ENCODE data around the gene RFX2.
"Not testable (repeated sequence)": the region's sequence is repeated elsewhere in the genome, so short reads cannot be mapped to it uniquely, and the experiment has no call there.

The RFX2 gene

DNA sequence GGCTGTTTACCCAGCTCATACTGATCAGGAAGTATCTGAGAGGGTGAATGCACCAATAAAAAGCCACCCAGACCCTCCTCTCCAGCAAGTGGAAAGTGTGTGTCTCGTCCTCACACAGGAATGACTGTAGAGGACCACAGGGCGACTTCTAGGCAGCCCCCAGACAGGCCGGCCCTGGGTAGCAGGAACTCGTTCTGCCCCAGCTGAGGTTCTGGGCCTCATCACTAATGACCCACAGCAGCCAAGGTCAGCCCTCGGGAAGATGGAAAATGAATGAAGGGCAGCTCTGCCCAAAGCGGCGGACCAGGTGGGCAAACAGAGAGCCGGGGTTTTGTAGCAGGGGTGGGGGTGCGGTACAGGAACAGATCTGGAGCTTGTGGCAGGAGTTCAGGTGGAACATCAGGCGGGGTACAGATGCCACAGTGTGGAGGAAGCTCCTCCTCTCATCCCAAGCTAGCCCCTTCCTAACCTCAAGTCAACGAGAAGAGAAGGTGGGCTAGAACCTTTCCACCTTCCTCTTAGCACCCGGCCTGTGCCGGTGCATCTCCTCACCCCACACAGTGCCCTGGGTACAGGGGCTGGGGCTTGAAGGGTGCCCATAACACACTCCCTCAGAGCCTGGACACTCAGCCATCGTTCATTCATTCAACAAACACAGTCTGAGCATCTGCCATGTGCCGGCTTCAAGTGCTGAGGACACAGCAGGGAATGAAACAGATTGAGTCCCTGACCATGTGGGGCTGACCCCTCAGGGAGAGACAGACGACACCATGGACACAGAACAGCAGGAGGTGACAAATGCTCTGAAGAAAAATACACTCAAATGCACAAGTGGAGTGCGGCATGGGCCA, 36.2 kb downstream of the RFX2 start:
- DNase-seq, result no peak

DNA sequence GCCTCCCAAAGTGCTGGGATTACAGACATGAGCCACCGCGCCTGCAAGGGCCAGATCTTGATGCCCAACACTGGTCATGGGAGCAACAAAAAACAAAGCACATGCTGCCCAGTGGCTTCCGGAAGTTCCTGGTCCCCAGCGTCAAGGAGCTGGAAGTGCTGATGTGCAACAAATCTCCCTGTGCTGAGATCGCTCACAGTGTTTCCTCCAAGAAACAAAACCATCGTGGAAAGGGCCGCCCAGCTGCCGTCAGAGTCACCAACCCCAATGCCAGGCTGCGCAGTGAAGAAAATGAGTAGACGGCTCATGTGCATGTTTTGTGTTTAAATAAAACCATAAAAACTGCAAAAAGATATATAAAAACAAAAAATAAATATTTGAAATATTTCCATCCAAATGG, 37.1 kb downstream of the RFX2 start:
- DNase-seq, result not testable (repeated sequence)

DNA sequence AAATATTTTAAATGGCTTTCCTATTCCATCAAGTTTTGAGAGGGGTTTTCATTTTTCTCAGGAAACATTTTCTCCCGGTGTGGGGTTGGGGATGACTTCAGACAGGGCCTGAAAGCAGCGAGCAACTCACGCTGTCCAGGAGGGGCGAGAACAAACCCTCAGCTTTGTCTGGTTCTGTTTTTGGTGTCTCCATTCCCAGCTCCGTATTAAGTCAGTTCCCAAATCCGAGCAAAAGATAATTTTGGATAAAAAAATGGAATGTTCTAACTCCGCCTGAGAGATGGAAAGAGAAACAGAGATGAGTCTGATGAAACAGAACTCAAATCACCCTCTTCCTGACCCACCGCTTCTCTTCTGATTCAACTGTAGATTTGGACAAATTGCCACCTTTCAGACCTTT, 38.4 kb downstream of the RFX2 start:
- DNase-seq, result no peak

DNA sequence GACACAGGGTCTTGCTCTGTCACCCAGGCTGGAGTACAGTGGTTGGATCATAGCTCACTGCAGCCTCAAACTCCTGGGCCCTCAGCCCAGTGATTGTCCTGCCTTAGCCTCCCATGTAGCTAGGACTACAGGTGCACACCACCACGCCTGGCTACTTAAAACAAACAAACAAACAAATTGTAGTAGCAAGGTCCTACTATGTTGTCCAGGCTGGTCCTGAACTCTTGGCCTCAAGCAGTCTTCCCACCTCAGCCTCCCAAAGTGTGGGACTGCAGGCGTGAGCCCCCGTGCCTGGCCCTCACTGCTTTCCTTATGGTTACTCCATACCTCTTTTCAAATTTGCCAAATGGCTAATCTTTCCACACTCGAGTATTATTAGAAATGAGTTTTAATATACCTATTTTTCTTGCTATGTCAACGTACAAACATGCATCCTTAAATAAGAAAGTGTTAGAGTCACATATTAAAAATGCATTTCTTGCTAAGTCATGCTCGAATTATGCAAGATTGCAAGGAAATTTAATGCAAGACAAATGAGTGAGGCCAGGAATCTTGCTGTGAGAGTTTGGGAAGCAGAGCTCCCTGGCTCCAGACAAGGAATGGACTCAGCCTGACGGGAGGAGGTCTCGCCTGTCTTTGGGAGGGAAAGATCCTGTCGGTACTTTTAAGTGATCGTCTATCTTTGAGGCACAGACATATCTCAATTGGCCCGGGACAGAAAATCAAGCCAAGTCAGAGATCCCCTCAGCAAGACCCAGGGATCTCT, 39.4 kb downstream of the RFX2 start:
- no peak for DNase-seq

DNA sequence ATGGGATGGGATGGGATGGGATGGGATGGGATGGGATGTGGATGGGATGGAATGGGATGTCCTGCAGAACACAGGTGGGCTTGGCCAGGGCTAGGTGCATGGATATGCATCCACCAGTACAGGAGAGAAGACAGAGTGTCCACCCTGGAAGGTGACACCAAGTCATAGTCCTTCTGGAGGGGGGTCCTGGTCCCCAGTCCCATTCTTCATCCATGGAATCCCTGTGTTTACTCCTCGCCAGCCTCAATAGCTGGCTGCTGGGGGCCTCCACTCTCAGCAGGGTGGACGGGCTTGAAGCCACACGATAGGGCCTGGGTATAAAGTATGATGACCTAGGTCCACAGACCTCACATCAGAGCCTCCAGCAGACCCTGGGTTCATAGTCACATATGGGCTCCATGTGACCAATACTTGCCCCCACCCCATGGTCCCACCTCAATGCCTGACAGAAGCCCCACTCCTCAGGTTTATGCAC, 40.1 kb downstream of the RFX2 start:
- no peak for DNase-seq

DNA sequence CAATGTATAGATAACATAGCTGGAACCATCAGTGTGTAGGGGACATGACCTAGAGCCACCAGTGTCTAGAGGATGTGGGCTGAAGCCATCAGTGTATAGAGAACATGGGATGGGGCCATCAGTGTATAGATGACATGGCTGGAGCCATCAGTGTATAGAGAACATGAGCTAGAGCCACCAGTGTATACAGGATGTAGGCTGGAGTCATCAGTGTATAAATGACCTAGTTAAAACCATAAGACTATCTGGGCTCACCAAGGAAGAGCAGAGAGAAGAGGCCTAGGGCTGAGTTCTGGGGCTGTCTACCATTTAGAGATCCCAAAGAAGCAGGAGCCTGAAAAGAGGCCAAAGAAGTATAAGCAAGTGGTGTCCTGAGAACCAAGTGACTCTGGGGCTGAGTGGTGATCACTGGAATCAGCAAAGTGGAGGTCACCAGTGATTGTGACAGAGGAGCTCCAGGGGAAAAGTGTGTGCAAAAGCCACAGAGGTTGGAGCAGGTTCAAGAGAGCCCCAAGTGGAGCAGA, 41.0 kb downstream of the RFX2 start:
- no peak for DNase-seq

DNA sequence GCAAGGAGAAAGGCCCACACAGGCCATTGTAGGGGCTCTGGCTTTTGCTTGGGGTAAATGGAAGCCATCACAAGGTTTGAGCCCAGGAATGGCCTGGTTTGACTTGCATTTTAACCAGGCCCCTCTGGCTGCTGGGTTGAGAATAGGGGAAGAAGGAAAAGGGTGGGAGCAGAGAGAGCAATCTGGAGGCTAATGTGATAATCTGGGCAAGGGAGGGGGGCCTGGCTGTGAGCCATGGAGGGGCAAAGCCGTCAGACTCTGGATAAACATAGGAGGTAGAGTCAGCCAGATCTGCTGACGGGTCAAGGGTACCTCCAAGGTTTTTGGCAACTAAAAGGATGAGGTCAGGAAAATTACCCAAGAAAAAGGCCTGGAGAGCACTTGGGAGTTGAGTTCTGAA, 41.6 kb downstream of the RFX2 start:
- DNase-seq, result no peak

DNA sequence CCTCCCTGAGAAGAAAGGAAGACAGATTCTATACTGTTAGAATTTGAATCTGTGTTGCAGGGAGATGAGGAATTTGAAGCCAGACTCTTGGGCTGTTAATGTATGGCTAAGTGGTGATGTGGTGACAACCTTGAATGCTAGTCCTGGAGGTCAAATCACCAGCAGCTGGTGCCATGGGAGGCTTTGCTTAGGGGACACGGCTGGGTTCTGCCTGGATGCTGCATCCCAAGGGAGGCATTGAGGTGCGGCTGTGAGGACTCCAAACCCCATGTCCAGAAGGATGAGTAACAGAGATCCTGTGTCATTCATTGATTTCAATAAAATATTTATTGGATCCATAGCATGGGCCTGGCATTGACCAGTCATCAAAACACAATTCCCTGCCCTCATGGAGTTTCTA, 42.3 kb downstream of the RFX2 start:
- no peak for DNase-seq

DNA sequence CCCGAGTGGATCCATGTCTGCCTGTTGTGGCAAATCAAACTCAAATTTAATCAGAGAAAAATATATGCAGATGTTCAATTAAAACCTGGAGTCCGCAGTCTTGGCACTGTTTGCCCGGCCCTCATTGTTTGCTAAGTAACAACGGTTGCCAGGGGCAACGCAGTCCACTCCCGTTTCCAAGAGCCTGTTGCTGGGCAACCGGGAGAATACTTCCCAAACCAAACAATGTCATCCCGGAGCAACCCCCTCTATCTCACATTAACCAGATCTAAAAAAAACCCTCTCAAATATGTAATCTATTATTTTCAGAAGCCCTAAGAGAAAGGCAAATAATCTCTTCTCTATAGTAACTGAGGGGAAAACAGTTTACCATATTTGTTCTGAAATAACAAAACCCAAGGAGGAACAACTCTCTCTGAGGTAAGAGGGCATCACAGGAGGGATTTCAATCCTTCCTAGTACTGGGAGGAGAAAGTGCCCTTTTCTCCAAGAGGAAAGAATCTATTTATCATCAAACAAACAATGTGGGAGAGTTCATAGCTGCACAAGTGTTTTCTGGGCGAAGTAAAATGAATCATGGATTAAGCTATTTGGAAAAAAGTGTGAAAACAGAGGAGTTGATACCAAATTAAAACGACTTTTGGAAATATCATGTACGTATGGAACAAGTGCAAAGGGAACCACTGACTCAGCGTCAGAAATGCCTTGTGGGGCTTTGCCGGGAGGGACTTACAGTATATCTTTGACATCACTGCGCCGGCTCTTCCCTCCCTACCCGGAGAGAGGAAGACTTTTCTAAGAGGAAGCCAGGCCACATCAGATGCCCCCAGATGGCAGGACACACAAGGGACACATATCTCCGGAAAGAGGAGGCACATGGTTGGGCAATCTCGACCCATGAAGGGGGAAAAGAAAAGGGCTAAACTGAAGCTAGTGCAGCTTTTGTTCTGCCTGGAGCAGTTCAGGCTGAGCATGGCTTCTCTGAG, 43.3 kb downstream of the RFX2 start:
- DNase-seq, result peak; percentile 75

DNA sequence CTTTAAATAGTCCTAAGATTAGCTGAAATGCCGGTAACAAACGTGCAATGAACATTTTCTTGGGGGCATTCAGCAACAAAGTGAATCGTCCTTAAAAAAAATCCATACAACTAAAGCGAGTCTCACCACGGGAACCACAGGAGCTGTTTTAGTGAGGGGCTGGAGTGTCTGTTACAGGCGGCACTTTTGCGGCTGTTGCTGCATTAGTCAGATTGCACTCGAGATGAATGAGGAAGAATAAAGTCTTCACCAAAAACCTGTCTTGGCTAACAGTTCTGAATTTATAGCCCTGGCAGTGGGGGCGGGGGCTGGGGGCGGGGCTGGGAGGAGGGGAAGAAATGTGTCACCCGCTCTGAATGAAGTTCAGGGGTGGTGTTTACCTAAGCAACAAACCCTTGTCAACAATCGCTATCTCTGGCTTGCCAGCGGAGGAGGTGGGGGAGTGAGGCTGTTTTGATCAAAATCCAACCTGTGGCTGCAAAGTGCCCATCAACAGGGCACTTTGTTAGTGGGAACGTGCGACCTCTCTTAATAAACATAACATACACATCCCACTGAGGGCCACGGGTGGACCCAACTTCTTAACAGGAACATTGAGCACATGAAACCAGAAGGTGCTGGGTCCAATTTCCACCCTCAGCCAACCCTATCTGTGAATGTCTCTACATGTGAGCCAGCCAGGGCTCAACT, 44.5 kb downstream of the RFX2 start:
- peak; percentile 12 for DNase-seq

DNA sequence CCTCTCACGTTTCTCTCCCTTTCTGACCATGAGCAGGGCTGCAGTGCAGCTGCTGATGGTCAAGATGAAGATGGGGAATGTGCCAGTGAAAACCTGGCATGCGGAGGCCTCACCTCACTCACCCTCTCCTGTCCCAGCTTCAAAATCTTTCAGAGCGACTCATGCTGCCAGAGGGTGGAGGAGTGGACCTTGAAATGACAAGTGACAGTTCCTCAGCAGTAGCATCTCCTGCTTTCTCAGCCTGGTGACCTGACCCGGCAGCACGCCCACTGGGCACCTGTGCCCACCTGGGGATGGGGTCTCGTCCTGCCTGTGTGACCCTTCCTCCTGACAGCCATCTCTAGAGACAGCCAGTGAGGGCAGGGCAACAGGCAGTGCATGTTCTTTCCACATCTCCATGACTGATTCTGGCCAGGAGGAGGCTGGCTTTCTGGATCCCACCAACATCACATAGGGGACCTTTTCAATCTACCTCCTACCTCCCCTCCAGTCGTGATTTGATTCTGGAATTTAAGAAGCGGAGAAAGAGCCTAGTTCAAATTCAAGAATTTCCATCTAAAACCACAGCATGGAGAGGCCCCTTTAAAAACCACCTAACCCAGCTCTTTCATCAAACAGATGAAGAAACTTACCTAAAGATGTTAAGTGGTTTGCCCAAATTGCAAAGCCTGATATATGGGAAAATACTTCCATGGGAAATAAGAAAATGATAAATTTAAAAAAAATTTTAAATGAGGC, 45.8 kb downstream of the RFX2 start:
- DNase-seq, result no peak

DNA sequence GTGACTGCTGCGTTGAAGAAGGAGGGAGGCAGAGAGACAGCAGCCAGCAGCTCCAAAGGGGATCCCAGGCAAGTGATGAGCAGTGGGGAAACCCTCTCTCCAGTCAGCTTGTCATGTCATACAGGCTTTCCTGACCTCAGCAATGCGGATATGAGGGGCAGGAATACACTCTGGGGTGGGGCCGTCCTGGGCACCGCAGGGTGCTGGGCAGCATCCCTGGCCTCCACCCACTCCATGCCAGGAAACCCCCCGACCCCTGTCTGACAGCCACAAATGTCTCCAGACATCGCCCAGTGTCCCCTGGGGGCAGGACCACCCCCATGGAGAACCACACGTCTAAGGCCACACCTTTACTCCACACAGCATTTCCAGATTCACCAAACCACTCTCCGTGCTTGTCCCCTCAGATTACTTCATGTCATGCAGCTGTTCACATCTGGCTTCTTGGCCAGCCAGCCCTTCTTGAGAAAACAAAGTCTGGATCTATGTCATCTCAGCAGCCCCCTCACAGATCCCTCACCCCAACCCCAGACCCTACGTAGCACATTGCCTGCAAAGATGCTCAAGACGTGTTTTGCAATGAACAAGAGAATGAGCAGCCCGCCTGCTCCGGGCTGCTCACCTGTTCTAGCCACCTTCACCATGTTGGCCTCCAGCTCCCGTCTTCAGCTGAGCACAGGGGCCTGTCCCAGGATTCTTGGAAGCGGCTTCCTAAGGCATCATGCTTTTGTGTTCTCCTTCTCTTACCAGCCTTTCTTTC, 46.5 kb downstream of the RFX2 start:
- no peak for DNase-seq

DNA sequence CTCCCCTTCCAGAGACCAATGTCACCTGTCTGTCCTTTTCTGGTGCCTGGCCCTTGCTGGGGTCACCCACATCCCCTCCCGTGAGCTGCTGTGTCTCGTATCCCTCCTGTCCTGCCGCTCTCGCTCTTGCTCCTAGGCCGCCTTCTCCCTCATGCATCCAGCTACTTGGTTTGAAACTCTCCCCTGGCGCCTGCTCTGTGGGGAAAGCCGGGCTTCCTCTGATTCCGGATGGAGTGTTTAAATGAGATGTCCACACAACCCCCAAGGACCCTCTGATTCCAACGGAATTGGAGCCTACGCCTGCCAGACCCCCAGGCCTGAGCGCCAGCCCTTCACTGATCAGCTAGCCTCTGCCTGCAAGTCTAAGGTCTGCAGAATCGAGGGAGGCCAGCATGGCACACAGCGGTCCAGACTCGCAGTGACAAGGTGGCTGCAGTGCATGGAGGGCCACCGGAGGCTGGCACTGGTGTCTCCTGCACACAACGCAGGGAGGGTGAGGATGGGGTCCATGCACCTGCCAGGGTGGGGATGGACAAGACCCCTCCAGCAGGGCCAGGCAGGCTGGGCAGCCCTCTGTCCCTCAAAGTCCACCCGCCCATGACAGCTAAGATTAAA, 47.2 kb downstream of the RFX2 start:
- DNase-seq, result no peak

DNA sequence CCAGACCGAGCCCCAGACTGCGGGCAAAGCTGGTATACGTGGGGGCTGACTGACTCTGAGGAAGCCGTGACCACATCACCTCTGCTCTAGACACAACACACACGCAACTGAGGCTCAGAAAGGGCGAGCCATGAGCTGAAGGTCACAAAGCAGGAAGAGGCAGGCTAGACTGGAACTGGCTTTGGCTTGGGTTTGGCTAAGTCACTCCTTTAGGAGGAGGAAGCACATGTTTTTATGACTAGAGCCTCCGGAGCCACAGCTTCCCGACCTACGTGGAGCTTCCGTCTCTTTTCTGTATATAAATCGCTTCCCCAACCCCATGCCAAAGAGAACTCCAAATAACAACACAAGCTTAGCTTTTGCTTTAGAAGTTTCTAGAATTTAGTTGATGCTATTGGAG, 48.0 kb downstream of the RFX2 start:
- DNase-seq, result no peak

DNA sequence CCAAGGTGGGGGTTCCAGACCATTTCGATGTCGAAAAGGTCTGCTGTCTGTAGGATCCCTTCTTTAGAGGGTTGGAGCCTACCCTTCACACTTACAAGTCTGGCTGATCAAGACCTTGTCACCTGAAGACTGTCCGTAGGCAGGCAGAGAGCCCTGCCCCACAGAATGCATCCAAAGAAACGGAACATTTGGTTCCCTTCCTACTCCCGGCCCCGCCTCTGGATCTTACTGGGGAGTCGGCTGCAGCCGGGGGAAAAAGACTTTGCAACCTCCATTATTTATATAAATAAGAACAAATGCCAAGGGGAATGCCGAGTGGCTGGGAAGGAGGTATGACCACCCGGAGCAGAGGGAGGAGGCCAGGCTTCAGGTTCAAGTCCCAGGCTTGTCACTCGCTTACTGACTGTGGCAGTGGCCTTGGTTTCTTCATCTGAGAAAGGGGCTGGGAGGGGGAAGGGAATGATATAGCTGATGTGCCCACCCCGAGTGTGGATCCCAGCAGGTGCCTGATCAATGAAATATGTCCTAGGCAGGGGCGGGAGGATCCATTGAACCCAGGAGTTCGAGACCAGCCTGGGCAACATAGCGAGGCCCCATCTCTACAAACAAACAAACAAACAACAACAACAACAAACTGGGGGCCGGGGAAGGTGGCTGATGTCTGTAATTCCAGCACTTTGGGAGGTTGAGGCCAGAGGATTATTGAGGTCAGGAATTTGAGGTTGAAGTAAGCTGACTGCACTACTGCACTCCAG, 48.7 kb downstream of the RFX2 start:
- DNase-seq, result no peak

DNA sequence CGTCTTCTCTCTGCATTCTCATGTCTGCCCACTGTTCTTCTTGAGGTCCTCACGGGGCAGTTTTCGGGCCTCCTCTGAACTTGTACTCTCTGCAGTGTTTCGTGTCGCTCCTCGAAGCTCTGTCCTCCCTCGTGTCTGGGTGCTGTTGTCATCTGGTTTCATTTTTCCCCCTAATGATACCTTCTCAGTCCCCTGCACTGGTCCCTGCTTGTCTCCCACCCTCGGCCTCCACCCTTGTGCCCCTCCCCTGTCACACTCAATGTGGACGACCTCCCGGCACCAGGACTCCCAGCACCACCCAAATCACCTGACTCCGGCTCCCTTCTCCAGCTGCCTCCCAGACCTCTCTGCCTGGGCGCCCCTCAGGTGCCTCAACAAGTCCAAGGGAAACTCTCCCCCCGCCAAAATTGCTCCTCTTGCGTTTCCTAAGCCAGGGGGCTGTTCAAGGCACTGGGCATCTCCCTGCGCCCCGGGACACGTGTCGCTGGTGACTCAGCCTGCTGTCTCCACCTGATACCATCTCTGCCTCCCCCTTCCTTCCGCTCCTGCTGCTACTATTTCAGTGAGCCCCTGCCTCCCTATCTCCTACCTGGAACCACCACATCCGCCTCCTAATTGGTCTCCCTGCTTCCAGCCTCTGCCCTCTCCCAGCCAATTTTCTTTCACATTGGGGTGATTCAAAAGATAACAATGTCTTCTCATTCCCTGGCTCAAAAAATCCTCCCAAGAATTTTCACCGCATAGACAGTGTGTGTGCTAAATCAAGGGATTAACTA, 49.5 kb downstream of the RFX2 start:
- no peak for DNase-seq

DNA sequence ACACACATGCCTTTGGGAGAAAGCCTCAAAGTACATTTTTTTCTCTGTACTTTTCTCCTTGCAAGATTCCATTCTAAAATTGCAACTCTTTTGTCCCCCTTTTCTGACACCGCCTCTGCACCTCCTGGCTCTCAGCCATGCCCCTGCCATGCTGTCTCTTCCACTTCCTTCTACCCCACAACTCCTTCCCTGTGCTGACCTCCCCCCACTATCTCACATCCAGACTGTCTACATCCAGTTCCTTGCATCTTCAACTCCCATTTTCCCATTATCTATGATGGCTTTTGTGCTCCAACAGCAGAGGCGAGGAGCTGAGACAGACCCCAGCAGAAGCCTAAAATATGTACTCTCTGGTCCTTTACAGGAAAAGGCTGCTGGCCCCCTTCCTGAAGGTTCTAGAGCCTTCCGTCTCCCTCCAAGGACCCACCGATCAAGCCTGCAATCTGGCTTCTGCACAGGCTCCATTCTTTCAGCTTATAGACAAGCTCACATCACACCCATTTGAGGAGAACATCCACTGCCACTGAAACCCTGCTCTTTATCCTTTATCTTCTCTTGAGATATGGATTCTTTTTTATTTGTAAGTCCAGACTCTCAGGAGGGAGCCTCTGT, 50.2 kb downstream of the RFX2 start:
- DNase-seq, result no peak

DNA sequence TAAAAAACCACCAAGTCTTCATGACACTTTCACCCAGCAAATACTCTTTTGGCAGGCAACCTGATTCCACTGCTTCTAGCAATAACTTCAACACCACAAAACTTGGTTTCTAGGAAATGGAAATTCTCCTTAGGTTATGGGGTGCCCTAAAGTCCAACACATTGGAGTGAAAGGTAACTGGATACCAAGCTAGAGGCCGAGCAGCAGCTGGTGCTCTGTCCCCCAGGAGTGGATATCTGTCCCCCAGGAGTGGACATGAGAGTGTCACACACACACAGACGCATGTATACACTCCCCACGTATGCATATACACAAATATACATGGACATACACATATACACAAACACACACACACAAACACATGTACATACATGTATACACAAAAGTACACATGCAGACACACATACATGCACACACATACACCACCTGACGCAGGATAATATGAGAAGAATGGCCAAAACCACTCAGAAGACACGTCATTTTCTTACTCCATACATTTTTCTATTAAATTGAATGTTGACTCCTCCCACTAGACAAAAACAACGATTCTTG, 50.8 kb downstream of the RFX2 start:
- no peak for DNase-seq
